Ishikawa (cell line): ENCODE data around the gene TPD52L2.

Experiments
- CEBPB ChIP-seq: IDR thresholded peaks from 2 replicates; pipeline ENCODE4 v1.6.1; 2012
- CREB1 ChIP-seq: IDR thresholded peaks from 2 replicates; pipeline ENCODE4 v1.6.1; 2012; ENCODE audit warnings: low read depth
- EGR1 ChIP-seq: IDR thresholded peaks from 2 replicates; pipeline ENCODE4 v1.6.1; 2012
- EP300 ChIP-seq: IDR thresholded peaks from 2 replicates; pipeline ENCODE4 v1.6.1; 2012; ENCODE audit warnings: borderline replicate concordance
- FOXM1 ChIP-seq: IDR thresholded peaks from 2 replicates; pipeline ENCODE4 v1.6.1; 2012; ENCODE audit warnings: low read depth, borderline replicate concordance
- NFIC ChIP-seq: IDR thresholded peaks from 2 replicates; pipeline ENCODE4 v1.6.1; 2012
- RAD21 ChIP-seq: IDR thresholded peaks from 2 replicates; pipeline ENCODE4 v1.6.1; 2012; ENCODE audit warnings: low read depth
- TAF1 ChIP-seq: IDR thresholded peaks from 2 replicates; pipeline ENCODE4 v1.6.1; 2012; ENCODE audit warnings: low read depth, mild to moderate bottlenecking
- TCF12 ChIP-seq: IDR thresholded peaks from 2 replicates; pipeline ENCODE4 v1.6.1; 2012; ENCODE audit warnings: low read depth
- TEAD4 ChIP-seq: IDR thresholded peaks from 2 replicates; pipeline ENCODE4 v1.6.1; 2012
- YY1 ChIP-seq: IDR thresholded peaks from 2 replicates; pipeline ENCODE4 v1.6.1; 2012; ENCODE audit warnings: low read depth
- ZBTB7A ChIP-seq: IDR thresholded peaks from 2 replicates; pipeline ENCODE4 v1.6.1; 2012; ENCODE audit warnings: low read depth
- TF ChIP-seq, protein P1 (sequence below): IDR thresholded peaks from 2 replicates; pipeline ENCODE4 v1.6.1; 2012; ENCODE audit warnings: low read depth, mild to moderate bottlenecking
- TF ChIP-seq, protein P2 (sequence below): IDR thresholded peaks from 2 replicates; pipeline ENCODE4 v1.6.1; 2012
- TF ChIP-seq, protein P3 (sequence below): IDR thresholded peaks from 2 replicates; pipeline ENCODE4 v1.6.1; 2012

Gene TPD52L2

GRCh38 chr20:63931735-63932134 is 66.7 kb downstream of the TPD52L2 start:
- TF ChIP-seq ZBTB7A (no peak), NFIC (no peak), CREB1 (no peak), EGR1 (no peak), CEBPB (no peak), TCF12 (no peak), TEAD4 (no peak), YY1 (no peak), FOXM1 (no peak), TAF1 (no peak), EP300 (no peak), RAD21 (no peak)
- TF ChIP-seq, protein P1, sequence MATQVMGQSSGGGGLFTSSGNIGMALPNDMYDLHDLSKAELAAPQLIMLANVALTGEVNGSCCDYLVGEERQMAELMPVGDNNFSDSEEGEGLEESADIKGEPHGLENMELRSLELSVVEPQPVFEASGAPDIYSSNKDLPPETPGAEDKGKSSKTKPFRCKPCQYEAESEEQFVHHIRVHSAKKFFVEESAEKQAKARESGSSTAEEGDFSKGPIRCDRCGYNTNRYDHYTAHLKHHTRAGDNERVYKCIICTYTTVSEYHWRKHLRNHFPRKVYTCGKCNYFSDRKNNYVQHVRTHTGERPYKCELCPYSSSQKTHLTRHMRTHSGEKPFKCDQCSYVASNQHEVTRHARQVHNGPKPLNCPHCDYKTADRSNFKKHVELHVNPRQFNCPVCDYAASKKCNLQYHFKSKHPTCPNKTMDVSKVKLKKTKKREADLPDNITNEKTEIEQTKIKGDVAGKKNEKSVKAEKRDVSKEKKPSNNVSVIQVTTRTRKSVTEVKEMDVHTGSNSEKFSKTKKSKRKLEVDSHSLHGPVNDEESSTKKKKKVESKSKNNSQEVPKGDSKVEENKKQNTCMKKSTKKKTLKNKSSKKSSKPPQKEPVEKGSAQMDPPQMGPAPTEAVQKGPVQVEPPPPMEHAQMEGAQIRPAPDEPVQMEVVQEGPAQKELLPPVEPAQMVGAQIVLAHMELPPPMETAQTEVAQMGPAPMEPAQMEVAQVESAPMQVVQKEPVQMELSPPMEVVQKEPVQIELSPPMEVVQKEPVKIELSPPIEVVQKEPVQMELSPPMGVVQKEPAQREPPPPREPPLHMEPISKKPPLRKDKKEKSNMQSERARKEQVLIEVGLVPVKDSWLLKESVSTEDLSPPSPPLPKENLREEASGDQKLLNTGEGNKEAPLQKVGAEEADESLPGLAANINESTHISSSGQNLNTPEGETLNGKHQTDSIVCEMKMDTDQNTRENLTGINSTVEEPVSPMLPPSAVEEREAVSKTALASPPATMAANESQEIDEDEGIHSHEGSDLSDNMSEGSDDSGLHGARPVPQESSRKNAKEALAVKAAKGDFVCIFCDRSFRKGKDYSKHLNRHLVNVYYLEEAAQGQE, result no peak
- TF ChIP-seq, protein P2, sequence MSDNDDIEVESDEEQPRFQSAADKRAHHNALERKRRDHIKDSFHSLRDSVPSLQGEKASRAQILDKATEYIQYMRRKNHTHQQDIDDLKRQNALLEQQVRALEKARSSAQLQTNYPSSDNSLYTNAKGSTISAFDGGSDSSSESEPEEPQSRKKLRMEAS, result no peak
- TF ChIP-seq, protein P3, sequence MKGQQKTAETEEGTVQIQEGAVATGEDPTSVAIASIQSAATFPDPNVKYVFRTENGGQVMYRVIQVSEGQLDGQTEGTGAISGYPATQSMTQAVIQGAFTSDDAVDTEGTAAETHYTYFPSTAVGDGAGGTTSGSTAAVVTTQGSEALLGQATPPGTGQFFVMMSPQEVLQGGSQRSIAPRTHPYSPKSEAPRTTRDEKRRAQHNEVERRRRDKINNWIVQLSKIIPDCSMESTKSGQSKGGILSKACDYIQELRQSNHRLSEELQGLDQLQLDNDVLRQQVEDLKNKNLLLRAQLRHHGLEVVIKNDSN, result no peak

- TF ChIP-seq ZBTB7A, result no peak
- TF ChIP-seq EGR1, result no peak
Observed at GRCh38 chr20:63932606-63933160, 67.6 kb downstream of the TPD52L2 start.

GRCh38 chr20:63933646-63934045 is 68.6 kb downstream of the TPD52L2 start:
- TF ChIP-seq, protein P3, result no peak
- TF ChIP-seq EGR1 (no peak), TAF1 (no peak), FOXM1 (no peak), YY1 (no peak), EP300 (no peak), TEAD4 (no peak), ZBTB7A (no peak), RAD21 (no peak), NFIC (no peak), CEBPB (no peak)
- TF ChIP-seq, protein P1, result no peak
- TF ChIP-seq, protein P2, result no peak

DNA sequence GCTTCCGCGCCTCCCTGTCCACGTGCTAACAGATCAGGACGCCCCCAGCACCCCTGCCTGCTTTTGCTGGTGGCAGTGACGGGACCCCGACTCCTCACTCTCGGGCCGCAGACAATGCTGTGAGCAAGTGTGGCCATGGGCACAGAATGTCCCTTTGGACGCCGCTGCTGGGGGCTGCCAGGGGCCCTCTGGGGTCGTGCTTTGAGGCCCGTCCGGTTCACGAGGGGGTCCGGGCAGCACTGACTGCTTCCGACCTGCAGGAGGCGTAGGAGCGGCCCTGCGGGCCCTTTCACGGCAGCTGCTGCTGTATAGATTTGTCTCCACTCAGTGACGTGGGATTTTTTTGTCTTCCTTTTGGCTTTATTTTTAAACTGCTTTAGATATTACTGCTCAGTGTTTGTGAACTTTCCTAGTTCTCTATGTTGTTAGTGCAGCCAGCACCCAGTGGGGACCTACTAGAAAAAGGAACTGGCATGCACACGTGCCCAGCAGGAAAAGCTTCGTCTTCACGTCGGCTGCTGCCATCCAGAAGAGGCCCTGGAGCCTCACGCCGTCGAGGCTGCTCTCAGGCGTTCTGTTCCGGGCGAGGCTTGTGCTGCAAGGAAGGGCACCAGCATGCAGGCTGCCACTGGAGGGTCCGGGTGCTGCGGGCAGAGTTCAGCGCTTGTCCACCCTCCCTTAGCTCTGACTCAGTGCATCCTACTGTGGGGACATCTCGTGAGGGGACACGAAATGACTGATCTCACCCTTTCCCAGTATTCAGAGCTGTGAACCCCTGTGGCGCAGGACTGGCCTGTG is 69.4 kb downstream of the TPD52L2 start:
- TF ChIP-seq CEBPB (no peak), EGR1 (no peak), CREB1 (no peak), TEAD4 (no peak), EP300 (no peak), FOXM1 (no peak), YY1 (no peak), NFIC (no peak), TAF1 (no peak), TCF12 (no peak), ZBTB7A (no peak)
- TF ChIP-seq, protein P3, result no peak
- TF ChIP-seq, protein P2, result no peak
- TF ChIP-seq, protein P1, result no peak
